HCT116 (cell line): ENCODE measurements around the gene INCA1. TPM values are rescaled to one million over a fixed set of nuclear protein-coding genes. Genes with fewer than 3 reads are reported as not detected.

Source experiments
- ATAC-seq: fragments of 200-7000 bp; cut with Tn5 transposase; 2 replicates; pipeline ENCODE4 v1.9.1; 2020; ENCODE audit warnings: mild to moderate bottlenecking, moderate library complexity
- Bru-seq: library from RNA; stranded (reverse); fragments of 400-500 nt; gene quantifications from one replicate; lab custom pipeline; 2021; lab: Mats Ljungman, UMichigan
- BruChase-seq, 2 experiments: library from RNA; stranded (reverse); fragments of 400-500 nt; gene quantifications; one replicate each; lab custom pipeline; 2021; lab: Mats Ljungman, UMichigan
- BruUV-seq: library from RNA; stranded (reverse); fragments of 400-500 nt; replicated peaks from 2 replicates; lab custom pipeline; 2021; lab: Mats Ljungman, UMichigan
- CTCF ChIA-PET: fragments of 300-600 bp; sonication (Branson Sonifier 250); formaldehyde crosslinking; loops from one replicate; lab custom pipeline; 2021; ENCODE audit warnings: antibody characterized with exemption; lab: Charles Lee
- POLR2A ChIA-PET: fragments of 300-600, 350-600 bp; sonication (Branson Sonifier 250); formaldehyde crosslinking; loops from one replicate; lab custom pipeline; 2021; ENCODE audit warnings: antibody characterized with exemption; lab: Charles Lee
- RAD21 ChIA-PET, 2 experiments: fragments of 300-600 bp; sonication (Branson Sonifier 250); formaldehyde crosslinking; loops; one replicate each; lab custom pipeline; 2023; ENCODE audit warnings: low total read pairs in 2 of 2; ENCODE audit not compliant: uncharacterized antibody in 2 of 2, unreplicated experiment in 2 of 2, low non-redundant PET in 1 of 2; lab: Charles Lee
- DNase-seq: peaks from one replicate; pipeline ENCODE4 v3.0.0-alpha.2; 2010; ENCODE audit warnings: low read depth, low spot score
- H2AFZ ChIP-seq: fragments of 200-600 bp; shearing (Covaris generic), sonication (generic); 2 replicates; pipeline ENCODE4 v1.6.1; 2017; ENCODE audit warnings: low read depth, mixed run types, mixed read lengths, antibody characterized with exemption, low read length; ENCODE audit not compliant: poor library complexity, severe bottlenecking
- H3K27ac ChIP-seq: 2 replicates; pipeline ENCODE4 v1.5.1; 2012; ENCODE audit warnings: low read depth, low read length
- H3K27me3 ChIP-seq: fragments of 200-600 bp; sonication (generic); 2 replicates; pipeline ENCODE4 v1.6.1; 2016; ENCODE audit warnings: mixed run types, low read length, mixed read lengths; ENCODE audit not compliant: insufficient read depth
- H3K36me3 ChIP-seq, 2 experiments: fragments of 200-500 bp in 1 of 2; fragments of 200-600 bp in 1 of 2; sonication (Bioruptor generic) in 1 of 2; sonication (generic) in 1 of 2; 2 replicates each; pipeline versions ENCODE4 v1.5.1 to v1.6.1; 2014 to 2016; ENCODE audit warnings: low read length in 2 of 2, inconsistent platforms in 1 of 2, mixed read lengths in 1 of 2, mixed run types in 1 of 2; ENCODE audit not compliant: insufficient read depth in 2 of 2, control insufficient read depth in 1 of 2
- H3K4me1 ChIP-seq, 2 experiments: fragments of 200-600 bp in 1 of 2; sonication (generic) in 1 of 2; 2 replicates each; pipeline versions ENCODE4 v1.5.1 to v1.6.1; 2012 to 2017; ENCODE audit warnings: low read length in 2 of 2, inconsistent platforms in 1 of 2, mild to moderate bottlenecking in 1 of 2, mixed read lengths in 1 of 2, mixed run types in 1 of 2, moderate library complexity in 1 of 2; ENCODE audit not compliant: insufficient read depth in 2 of 2, control insufficient read depth in 1 of 2
- H3K4me2 ChIP-seq: fragments of 200-600 bp; sonication (generic); 2 replicates; pipeline ENCODE4 v1.6.1; 2017; ENCODE audit warnings: mixed run types, low read length, mixed read lengths
- H3K4me3 ChIP-seq, 2 experiments: fragments of 200-600 bp in 1 of 2; sonication (generic) in 1 of 2; replicated peaks in 1 of 2; 2 replicates each; pipeline ENCODE4 v1.5.1; 2011 to 2016; ENCODE audit warnings: low read length in 2 of 2, control low read depth in 1 of 2, low read depth in 1 of 2, mild to moderate bottlenecking in 1 of 2, mixed read lengths in 1 of 2, mixed run types in 1 of 2
- H3K79me2 ChIP-seq: fragments of 200-600 bp; sonication (generic); 2 replicates; pipeline ENCODE4 v1.6.1; 2017; ENCODE audit warnings: mild to moderate bottlenecking, mixed run types, low read length, moderate library complexity, mixed read lengths; ENCODE audit not compliant: insufficient read depth
- H3K9ac ChIP-seq: fragments of 200-600 bp; sonication (generic); 2 replicates; pipeline ENCODE4 v1.6.1; 2016; ENCODE audit warnings: low read length, mixed read lengths
- H3K9me2 ChIP-seq: fragments of 200-600 bp; sonication (generic), shearing (Covaris generic); 2 replicates; pipeline ENCODE4 v1.6.1; 2017; ENCODE audit warnings: mixed run types, mild to moderate bottlenecking, moderate library complexity; ENCODE audit not compliant: insufficient read depth
- H3K9me3 ChIP-seq, 2 experiments: fragments of 200-500 bp in 1 of 2; fragments of 200-600 bp in 1 of 2; sonication (Bioruptor generic) in 1 of 2; sonication (generic) in 1 of 2; 2 replicates each; pipeline ENCODE4 v1.6.1; 2014 to 2017; ENCODE audit warnings: low read length in 2 of 2, mixed read lengths in 2 of 2, inconsistent platforms in 1 of 2, low read depth in 1 of 2, mild to moderate bottlenecking in 1 of 2, mixed run types in 1 of 2, moderate library complexity in 1 of 2; ENCODE audit not compliant: control insufficient read depth in 1 of 2, insufficient read depth in 1 of 2
- H4K20me1 ChIP-seq: fragments of 200-600 bp; sonication (generic), shearing (Covaris generic); 2 replicates; pipeline ENCODE4 v1.6.1; 2017; ENCODE audit warnings: mixed run types, mild to moderate bottlenecking, moderate library complexity; ENCODE audit not compliant: insufficient read depth
- ATF3 ChIP-seq: IDR thresholded peaks from 2 replicates; pipeline ENCODE4 v1.6.1; 2012
- CTCF ChIP-seq, 3 experiments: fragments of 200-600 bp in 1 of 3; sonication (generic) in 1 of 3; IDR thresholded peaks in 2 of 3; conservative IDR thresholded peaks in 1 of 3; 2 replicates each; pipeline ENCODE4 v1.5.1; 2012 to 2017; ENCODE audit warnings: low read depth in 2 of 3, low read length in 2 of 3, antibody characterized with exemption in 1 of 3, borderline replicate concordance in 1 of 3, control low read depth in 1 of 3, mild to moderate bottlenecking in 1 of 3, mixed read lengths in 1 of 3, mixed run types in 1 of 3, moderate library complexity in 1 of 3; ENCODE audit not compliant: insufficient read depth in 1 of 3
- JUND ChIP-seq: IDR thresholded peaks from 2 replicates; pipeline ENCODE4 v1.6.1; 2012
- MAX ChIP-seq: IDR thresholded peaks from 2 replicates; pipeline ENCODE4 v1.6.1; 2012
- POLR2A ChIP-seq: IDR thresholded peaks from 2 replicates; pipeline ENCODE4 v1.7.0; 2011; ENCODE audit warnings: borderline replicate concordance; ENCODE audit not compliant: insufficient read depth, insufficient read length; ENCODE audit errors: extremely low read depth
- POLR2AphosphoS5 ChIP-seq: IDR thresholded peaks from 2 replicates; pipeline ENCODE4 v1.6.1; 2011; ENCODE audit warnings: mild to moderate bottlenecking, low read depth, low read length, moderate library complexity
- RAD21 ChIP-seq: IDR thresholded peaks from 2 replicates; pipeline ENCODE4 v1.6.1; 2012; ENCODE audit warnings: low read depth, mild to moderate bottlenecking
- SIN3A ChIP-seq: IDR thresholded peaks from 2 replicates; pipeline ENCODE4 v1.6.1; 2012; ENCODE audit warnings: low read depth
- SP1 ChIP-seq: IDR thresholded peaks from 2 replicates; pipeline ENCODE4 v1.6.1; 2012; ENCODE audit warnings: low read depth
- TCF7L2 ChIP-seq: IDR thresholded peaks from 2 replicates; pipeline ENCODE4 v1.7.0; 2011; ENCODE audit warnings: borderline replicate concordance, inconsistent platforms; ENCODE audit not compliant: insufficient read depth, insufficient read length; ENCODE audit errors: extremely low read depth
- YY1 ChIP-seq: IDR thresholded peaks from 2 replicates; pipeline ENCODE4 v1.6.1; 2011; ENCODE audit warnings: low read length, low read depth, moderate library complexity, mild to moderate bottlenecking; ENCODE audit not compliant: insufficient replicate concordance; ENCODE audit errors: extremely low read depth
- ZBTB33 ChIP-seq: IDR thresholded peaks from 2 replicates; pipeline ENCODE4 v1.6.1; 2011; ENCODE audit warnings: mild to moderate bottlenecking, low read length, moderate library complexity; ENCODE audit not compliant: insufficient replicate concordance; ENCODE audit errors: extremely low read depth
- ZFX ChIP-seq: fragments of 450-650 bp; IDR thresholded peaks from 2 replicates; pipeline ENCODE4 v1.6.1; 2017
- ZNF274 ChIP-seq: fragments of 200-500 bp; sonication (Bioruptor generic); IDR thresholded peaks from 2 replicates; pipeline ENCODE4 v1.6.1; 2014; ENCODE audit warnings: mild to moderate bottlenecking, low read depth, low read length, inconsistent platforms
- intact Hi-C: fragments of 100-400 bp; cut with micrococcal nuclease; formaldehyde crosslinking; loops from 2 replicates; pipeline ENCODE4 v1.10.0; 2022
- long read RNA-seq: library from polyadenylated mRNA; unstranded; transcript quantifications from one replicate; pipeline ENCODE4 v2.0.0, GENCODE V29; 2021; ENCODE audit not compliant: unreplicated experiment
- polyA plus RNA-seq: library from polyadenylated mRNA; unstranded; fragments of >200 nt; gene quantifications from 2 replicates; pipeline ENCODE4 v1.2.1, GENCODE V29; 2012; ENCODE audit warnings: missing spikeins
- total RNA-seq: library from RNA; stranded (reverse); gene quantifications from one replicate; pipeline ENCODE4 v1.2.1, GENCODE V29; 2021; ENCODE audit not compliant: unreplicated experiment

The INCA1 gene, protein sequence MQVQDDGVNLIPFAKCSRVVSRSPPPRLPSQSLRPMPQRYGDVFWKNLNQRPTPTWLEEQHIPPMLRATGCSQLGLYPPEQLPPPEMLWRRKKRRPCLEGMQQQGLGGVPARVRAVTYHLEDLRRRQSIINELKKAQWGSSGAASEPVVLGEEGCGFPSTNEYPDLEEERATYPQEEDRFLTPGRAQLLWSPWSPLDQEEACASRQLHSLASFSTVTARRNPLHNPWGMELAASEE
- 0.74 TPM for total RNA-seq
- 0.94 and 1.2 TPM in 2 replicates for polyA plus RNA-seq
- Bru-seq, nascent RNA, result percentile 24 among the genes with signal in this experiment
- percentile 30 among the genes with signal in this experiment for BruChase-seq, experiment 1, labeled RNA remaining after a 6-hour chase
- percentile 26 among the genes with signal in this experiment for BruChase-seq, experiment 2, labeled RNA remaining after a 2-hour chase
- long read RNA-seq, partial matches to known transcripts, result 0 of 1 reads
- long read RNA-seq, other reads (novel, unspliced or antisense), result 1 of 1 reads

DNA sequence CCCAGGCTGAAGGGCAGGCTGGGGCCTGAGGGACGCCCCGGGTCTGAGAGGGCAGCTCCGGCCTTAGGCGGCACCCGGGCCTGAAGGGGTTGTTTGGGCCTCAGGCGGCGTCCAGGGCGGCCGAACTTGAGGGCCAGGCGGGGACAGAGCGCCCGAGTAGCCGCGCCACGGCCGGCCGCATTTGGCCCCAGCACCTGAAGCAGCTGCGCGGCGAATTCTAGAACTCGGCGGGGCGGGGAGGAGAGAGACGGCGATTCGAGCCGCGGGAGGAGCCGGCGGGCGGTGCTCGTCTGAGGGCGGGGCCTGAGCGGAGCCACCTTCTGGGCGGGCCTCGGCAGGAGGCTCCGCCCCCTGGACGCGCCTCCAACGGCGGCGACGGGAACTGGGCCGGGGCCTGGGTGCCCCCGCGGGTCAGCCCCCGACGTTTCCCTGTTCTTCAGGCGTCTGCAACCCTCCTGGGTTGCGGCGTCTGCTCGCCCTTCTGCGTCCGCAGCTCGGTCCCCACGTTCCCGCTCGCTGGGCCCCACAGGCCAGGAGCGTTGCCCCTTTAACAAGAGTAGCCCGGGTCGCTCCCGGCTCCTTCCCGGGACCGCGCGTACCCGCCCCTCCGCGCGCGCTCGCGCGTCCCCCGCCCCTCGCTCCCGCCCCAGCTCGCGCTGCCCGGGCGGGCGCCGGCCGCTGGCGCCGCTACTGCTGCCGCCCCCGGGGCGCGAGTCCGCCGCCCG lies at the start of gene INCA1, which contains the start of gene KIF1C:
INCA1 (minus strand) TSS at position 221 of the 725 bp plus-strand sequence. CDS start 3,085 bp downstream, outside the sequence.
KIF1C (plus strand) TSS at position 649 of the 725 bp plus-strand sequence. CDS start 2,297 bp downstream, outside the sequence.
- TF ChIP-seq CTCF (IDR thresholded peaks at IDR 0.05 in 2 of 3, conservative IDR thresholded peaks at IDR 0.05 in 1 of 3; ENCODE audit: borderline replicate concordance in 1 of 3, insufficient read depth in 1 of 3, low read depth in 2 of 3, low read length in 2 of 3) (no peak), RAD21 (no peak; the same call in 1 of the 2 replicates), MAX (peak; percentile 36; the same call in 1 of the 2 replicates), TCF7L2 (no peak), ZFX (peak; percentile 62; the same call in 1 of the 2 replicates), ATF3 (no peak), SP1 (peak; percentile 80), POLR2AphosphoS5 (peak; percentile 85), POLR2A (no peak), ZBTB33 (no peak), YY1 (no peak), JUND (no peak), ZNF274 (no peak), SIN3A (peak; percentile 12; the same call in 1 of the 2 replicates)
- ATAC-seq, result peak; percentile 89
- Histone ChIP-seq H3K9me2 (no peaks in the 10 kb centered on the region), H2AFZ (no peak within 1 kb of the TSS), H3K27ac (peak within 1 kb of the TSS; percentile 93), H3K4me2 (peak within 1 kb of the TSS; percentile 99), H3K36me3 (peaks cover 12 to 13% of the 10 kb centered on the region in 2 experiments), H3K27me3 (no peaks in the 10 kb centered on the region), H3K9ac (peak within 1 kb of the TSS; percentile 90), H3K9me3 (no peaks in the 10 kb centered on the region), H3K4me1 (peaks cover 16 to 27% of the 10 kb centered on the region in 2 experiments), H3K4me3 (peak within 1 kb of the TSS; percentile 92 to 95), H3K79me2 (peaks cover 34% of the 10 kb centered on the region), H4K20me1 (no peaks in the 10 kb centered on the region)
- ChIA-PET CTCF (no interaction called here), RAD21 (interaction anchor here in 1 of 2 experiments (0.6 kb wide), 1 partner anchor 24 kb away, joined by 4 read pairs; no protein-coding TSS in a partner anchor), POLR2A (interaction anchor here (2.4 kb wide), 1 partner anchor 11 kb away, joined by 16 read pairs; the partner anchor contains the start of gene CAMTA2)
- peak; percentile 72 for DNase-seq
- intact Hi-C loops, result no loop called here
- no TSS peak for BruUV-seq
